GM21576 (cell line): ENCODE measurements around the gene OXNAD1.

Experiments used
- ATAC-seq: cut with Tn5 transposase; IDR thresholded peaks from one replicate; pipeline ENCODE4 v1.9.1; 2021; ENCODE audit warnings: mild to moderate bottlenecking, moderate library complexity; ENCODE audit not compliant: unreplicated experiment

The OXNAD1 gene

DNA sequence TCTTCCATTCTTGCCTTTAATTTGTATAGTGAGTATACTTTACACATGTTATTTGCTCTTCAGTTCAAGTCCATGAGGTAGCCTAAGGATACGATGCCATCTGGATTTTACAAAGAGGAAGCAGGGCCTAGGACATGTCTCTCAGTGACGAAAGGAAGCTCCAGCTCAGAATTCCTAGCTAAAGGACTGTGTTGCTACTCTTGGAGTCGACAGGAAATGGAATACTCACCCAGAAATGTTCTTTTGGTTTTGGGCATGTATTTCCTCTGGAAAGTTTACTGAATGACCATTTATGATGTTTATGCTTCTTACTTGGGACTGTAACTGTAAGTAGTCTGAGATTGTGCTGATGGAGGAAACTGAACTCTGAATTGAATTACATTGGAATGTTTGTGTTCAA, 12.5 kb downstream of the OXNAD1 start:
- ATAC-seq, result no peak

DNA sequence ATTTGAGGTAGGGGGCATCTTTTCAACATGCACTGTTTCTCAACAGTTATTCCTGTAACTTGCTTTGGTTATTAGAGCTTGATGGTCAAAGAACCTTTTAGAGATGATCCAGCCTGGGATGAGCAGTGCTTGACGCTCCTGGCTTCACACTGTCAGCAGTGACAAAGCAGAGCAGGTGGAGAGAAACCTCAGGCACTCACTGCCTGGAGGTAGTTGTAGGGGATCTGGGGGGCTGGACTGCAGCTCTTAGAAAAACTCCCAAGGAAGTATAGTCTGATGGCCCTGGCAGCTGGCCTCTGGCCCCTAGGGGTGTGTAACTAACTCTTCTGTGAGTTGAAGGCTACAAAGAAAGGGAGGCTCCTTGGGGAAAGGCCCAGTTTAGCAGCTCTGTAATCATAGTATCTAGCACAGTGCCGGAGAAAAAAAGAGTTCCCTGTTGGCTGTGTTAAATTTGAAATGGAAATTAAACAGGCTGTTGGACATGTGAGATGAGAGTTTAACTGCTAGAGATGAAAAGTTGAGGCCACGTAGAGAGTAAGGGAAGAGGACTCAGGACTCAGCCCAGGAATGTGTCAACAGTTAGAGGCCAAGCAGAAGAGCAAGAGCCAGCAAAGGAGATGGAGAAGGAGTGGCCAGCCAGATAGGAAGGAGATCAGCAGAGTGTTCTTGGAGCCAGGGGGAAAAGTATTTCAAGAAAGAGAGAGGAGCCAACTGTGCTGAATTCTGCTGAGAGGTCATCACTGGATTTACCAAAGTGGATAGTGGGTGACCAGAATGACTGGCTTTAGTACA, 14.2 kb downstream of the OXNAD1 start:
- no peak for ATAC-seq

DNA sequence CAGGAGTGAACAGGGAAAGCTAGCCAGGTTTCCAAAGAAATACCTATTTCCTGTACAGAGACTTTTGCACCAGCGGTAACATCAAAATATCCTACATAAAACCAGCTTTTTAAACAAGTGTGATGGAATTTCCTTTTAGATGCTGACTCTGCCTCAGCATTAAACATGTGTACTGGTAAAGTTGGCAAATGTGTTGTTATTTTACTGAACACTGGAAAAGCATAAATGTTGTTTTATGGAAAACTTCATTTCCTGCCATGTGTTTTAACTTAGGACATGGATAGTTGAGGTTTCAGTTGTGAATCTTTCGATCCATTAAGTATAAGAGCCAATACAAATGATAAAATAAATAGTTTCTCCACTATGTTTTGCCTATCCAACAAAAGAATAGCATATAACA, 15.7 kb downstream of the OXNAD1 start:
- no peak for ATAC-seq

DNA sequence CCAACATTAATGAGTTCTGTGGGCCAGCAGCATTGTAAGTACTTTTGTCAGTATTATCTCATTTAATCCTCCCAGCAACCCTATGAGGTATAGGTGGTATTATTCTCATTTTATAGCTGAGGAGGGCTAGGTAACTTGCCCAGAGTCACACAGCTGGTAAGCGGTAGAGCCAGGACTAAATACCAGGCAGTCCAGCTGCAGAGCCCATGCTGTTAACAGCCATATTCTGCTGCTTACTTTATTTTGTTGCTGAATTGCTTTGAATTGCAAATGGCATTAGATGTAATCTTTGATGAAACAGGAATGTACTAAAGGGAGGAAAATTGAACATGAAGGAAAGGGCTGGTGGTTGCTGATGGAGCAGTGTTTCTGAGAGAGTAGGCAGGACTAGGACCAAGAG, 19.6 kb downstream of the OXNAD1 start:
- no peak for ATAC-seq

DNA sequence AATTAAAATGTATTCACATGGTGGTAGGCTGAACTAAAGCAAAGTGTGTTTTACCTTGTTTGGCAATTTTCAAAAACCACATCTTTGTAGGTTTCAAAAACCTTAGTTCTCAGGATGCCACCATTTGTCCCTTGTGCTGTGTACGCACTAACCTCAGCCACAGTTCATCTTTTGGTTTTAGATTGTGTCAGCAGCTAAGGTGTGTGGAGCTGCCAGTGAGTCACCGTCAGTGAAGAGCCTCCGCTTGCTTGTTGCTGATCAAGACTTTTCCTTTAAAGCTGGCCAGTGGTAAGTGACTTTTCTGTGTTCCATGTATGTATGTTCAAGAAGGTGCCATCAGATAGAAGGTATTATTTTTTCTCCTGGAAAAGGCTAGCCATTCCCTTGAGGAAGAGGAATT, 21.1 kb downstream of the OXNAD1 start:
- peak; percentile 57 for ATAC-seq

DNA sequence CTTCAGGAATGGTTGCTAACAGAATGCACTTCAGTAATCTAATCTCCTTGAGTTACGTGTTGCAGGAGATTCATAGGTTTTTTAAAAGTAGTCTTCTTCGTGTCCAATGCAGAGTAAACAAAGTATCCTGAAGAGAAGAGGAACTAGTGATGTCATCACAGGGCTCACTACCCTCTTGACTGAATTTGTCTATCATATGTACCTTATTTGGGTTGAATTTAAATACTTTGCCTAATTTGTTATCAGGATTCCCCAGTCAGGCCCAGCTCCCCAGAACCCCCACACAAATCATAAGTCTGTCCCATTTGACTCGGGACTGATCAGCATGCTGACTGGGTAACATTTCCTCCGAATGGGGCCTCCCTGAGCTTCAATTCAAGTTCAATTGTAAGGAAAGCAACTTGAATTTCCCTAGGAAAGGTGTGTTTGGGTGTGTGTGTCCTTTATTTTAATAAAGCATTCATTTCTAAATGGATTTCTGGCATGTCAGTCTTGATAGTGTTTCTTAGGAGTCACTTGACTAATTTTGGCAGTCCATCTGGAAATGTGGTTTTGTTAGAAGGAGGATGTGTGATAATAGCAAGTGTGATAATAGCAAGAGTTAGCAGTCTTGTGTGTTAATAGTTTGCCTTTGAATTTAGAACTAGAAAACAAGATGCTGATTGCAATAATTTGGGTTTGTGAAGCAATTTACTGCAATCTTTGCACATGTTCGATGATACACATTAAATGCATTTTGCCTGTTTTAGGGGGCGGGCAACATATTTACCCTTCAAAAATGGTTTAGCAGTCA, 21.9 kb downstream of the OXNAD1 start:
- no peak for ATAC-seq

DNA sequence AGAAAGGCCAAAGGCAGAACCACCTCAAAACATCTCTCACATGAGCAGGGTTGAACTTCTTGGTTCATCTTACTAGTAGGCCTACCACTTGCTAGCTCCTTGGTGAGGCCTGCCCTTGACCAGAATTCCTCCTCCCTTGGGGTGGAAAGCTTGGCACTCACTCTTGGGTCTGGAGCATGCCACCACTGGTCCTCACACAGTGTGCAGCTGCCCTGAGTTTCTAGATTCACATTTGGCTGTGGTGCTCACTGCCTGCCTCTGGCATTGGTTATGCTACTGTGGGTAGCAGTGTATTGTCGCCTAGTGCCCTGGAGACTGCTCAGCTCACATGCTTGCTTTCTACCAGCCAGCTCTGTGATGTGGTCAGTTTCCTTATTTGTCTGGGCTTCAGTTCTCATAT, 23.7 kb downstream of the OXNAD1 start:
- no peak for ATAC-seq

DNA sequence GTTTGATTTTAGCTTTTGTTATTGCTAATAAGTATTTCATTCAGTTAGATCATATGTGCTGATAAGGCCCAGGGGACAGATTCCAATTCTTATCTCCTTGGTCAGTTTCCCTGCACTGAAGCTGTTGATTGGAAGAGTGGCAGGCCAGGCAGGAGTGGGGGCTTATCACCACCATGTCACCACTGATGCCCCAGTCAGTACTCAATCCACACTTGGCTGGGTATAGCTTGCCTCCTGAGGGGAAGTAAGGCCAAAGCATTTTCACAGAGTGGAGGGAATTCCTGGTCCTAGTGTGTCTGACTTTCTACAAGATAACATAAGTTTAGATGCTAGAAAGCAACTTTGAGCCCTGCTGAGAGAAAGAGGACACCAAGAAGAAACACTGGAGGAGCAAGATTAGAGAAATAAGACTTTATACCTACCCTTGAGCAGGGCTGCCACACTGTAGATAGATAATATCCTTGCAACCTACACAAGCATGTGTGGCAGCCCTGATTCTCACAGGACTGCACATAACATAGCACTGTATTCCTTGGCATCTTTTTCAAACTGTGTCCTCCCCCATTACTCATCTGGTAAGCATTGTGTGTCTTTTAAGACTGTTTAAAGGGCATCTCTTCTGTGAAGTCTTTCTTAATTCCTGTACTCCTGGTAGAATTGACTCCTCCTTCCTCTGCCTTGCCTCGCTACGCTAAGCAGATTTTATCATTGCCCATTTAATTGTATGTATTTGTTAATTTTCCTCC, 24.3 kb downstream of the OXNAD1 start:
- no peak for ATAC-seq

DNA sequence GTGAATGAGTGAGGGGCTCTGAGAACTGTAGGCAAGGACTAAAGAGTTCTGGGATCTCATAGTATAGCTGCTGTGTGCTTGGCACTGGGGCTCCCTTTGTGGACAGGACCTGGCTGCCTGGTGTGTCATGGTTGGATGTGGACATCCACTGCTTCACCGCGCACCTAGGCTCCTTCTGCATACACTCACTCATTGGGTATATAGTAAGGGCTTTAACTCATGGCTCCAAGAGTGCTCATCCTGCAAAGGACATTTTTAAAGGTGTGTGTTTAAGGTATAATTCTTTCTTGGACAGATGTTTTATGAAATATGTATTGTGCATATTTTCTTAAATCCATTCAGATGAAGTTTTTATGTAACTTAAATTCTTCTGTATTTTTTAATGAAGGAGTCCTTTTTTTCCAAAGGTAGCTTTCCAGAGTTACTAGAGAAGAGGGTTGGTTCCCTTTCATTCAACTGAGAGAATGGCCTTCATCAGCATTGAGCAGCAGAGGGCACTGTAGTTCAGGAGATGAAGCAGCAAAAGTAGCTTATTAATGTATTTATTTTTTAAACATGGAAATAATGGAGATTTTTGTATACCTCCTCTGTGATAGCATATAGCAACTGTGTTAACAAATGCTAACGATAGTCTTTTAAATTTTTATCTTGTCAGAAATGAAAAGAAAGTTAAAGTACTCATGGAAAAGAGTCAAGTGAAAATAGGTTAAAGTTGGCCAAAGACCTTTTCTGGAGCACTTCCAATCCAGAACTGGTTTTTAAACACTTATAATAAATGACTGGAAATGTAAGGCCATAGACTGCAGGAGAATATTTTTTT, 25.2 kb downstream of the OXNAD1 start:
- peak; percentile 40 for ATAC-seq

DNA sequence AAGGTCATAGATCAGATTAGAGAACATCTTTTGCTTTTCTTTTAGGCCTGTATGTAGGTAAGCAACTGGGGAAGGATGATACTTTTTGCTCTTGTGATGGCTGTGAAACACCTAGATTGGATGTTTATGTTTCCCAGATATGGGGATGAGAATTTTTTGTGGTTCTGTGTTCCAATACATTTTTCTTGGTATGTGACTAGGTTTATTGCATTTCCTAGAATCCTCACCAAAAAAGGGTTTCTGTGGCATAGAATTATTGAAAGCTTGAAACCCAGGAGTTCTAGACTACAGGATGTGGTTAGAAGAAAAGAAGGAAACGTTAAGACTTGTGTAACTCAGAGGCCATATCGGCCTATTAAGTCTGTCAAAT, 25.8 kb downstream of the OXNAD1 start:
- no peak for ATAC-seq

DNA sequence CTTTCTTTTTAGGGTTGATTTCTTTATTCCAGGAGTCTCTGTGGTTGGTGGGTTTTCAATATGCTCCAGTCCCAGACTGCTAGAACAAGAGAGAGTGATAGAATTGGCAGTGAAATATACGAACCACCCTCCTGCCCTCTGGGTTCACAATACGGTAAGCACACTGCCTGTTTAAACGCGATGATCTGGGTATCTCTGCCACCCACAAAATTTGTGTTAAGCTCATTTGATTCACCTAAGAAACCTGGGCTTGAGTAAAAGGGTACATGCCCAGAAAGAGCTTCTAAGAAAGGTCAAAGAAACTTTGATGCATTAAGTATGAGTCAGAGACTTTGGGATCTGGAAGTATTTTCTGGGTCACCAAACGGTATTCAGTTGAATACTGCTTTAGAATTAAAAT, 29.8 kb downstream of the OXNAD1 start:
- no peak for ATAC-seq

DNA sequence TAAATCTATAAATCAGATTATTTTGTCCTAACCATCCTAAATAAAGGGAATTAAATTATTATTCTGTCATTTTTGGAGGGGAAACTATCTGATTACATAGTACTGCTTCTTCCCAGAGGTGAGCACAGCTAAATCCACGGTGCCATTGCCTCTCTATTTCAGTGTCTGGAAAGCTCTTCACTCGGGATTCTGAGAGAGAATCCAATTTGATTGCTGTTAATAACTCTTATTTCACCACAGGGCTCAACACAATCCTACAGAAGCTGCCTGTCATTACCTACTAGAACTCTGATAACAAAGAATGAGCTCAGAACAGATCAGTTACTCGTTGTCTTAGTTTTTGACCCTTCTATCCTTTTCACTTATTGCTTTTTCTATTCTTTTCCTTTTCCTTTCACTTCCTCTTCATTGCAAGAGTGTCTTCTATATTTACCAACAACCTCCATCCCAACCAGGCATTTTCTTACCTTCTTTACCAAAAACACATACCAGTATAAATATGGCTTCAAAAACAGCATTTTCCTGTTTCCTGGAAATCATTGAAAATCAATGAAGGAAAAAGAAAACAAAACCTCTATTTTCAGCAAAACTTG, 30.4 kb downstream of the OXNAD1 start:
- no peak for ATAC-seq

DNA sequence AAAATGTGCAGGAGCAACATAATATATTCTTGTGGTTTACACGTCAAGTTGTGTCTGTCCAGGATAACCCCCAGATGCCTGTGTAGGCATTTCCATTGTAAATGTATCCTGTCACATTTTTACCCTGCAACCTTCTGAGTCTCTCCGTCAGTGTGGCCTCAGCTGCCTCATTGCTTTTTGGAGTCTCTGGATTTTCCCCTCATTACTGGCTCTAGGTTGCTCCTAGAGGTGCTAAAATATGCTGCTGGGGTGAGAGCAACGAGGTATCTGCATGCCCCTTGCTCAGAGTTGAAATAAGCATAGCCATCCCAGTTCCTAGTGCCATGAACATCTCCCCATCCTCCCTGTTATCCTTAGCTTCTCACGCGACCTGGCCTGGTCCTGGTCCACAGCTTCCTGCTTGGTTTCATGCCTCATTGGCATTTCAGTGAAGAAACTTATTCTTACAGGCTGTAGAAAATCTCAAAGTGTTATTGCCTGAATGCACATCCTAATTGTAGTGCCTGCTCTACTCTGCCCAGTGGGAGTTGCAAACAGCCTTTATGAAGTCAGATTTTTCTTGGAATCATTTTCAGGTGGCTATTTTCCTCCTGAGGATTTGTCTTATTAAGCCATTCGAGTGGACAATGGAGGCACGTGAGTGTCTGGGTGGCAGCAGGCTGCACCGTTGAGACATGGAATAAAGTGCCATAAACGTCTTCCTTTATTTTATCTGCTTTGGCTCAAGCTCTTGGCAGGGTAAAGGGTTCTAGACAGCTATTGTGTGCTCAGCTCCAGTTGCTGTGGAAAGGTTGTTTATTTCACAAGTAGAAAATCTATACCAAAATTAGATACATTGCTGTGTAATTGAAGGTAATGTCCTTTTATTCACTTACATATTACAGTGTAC, 33.2 kb downstream of the OXNAD1 start:
- no peak for ATAC-seq

DNA sequence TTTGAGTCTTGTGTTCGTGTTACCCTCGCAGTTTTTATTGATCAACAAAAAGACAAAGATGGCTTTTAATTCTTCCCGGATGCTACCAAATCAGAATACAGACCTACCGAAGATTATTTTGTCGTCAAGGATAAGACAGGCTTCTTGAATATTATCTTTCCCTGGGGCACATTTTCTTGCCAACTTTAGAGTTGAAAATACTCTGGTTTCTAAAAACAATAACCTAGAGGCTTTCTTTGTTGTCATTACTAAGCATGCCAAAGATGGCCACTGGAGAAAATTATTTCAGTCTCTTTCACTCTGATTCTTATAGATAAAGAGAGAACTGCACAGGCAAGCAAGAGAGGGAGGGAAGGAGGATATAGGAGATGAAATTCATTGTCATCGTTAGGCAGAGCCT, 33.9 kb downstream of the OXNAD1 start:
- ATAC-seq, result no peak

DNA sequence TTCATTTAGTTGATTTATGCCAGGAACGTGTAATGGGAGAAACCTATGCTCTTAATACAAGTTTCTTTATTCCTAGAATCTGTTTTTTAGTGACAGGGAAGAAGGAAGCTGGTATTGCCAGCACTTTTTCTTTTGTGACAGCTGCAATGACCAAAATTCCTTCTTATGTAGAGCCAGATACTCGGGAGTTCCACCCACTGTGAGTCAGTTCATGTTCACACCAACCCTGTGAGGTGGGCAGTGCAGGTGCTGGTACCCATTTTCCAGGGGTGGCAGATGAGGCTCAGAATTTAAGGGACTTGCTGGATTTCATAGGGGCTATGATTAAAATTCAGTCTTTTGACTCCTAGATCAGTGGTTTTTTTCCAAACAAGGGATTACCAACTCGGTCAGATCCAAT, 34.7 kb downstream of the OXNAD1 start:
- ATAC-seq, result no peak

DNA sequence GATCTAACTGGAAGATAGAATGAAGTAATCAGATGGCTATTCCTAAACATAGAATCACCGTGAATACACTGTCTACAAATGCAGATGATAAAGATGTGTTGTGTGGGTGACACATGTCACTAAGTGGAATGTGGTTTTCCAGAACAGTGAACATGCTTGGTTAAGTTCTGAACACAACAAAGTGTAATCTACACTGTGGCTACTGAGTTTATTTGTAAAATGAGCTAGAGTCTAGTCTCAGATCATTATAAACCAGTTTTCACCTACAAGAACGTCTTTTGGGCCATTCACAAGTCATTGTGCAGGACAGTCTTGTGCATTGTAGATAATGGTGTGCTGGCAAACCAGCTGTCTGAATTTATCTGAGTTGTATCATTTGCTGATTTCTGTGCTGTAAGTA, 35.3 kb downstream of the OXNAD1 start:
- ATAC-seq, result no peak

DNA sequence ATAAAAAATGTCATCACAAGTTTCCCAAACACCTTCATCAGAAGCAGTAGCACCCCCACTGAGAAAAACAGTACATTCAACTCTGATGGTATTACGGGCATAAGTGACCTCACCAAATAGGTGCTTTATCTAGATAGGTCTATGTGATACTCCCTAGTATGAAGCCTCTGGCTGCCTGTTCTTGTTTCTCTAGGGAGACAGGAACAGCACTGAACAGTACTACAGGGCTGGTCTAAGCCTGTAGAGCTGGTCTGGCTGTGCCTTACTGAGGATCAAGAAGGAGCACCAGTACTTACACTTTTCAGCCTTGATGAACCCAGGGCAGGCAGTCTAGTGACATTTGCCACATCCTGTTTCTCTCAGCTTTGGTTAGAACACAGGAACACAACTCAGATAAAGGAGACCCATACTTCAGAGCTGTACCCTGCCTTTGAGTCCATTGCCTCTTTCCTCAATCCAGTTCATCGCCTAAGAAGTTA, 35.9 kb downstream of the OXNAD1 start:
- peak; percentile 83 for ATAC-seq

DNA sequence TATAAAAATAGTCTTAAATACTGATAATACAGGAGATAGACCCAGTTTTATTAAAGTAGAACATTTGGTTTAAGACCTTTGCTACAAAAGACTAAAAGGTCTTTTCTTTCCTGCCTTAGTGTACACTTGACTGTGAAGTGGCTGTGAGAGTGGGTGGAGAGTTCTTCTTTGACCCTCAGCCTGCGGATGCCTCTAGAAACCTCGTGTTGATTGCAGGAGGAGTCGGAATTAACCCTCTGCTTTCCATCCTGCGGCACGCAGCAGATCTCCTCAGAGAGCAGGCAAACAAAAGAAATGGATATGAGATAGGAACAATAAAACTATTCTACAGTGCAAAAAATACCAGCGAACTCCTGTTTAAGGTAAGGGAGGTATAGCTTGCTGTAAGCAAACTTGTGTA, 36.5 kb downstream of the OXNAD1 start:
- ATAC-seq, result no peak

DNA sequence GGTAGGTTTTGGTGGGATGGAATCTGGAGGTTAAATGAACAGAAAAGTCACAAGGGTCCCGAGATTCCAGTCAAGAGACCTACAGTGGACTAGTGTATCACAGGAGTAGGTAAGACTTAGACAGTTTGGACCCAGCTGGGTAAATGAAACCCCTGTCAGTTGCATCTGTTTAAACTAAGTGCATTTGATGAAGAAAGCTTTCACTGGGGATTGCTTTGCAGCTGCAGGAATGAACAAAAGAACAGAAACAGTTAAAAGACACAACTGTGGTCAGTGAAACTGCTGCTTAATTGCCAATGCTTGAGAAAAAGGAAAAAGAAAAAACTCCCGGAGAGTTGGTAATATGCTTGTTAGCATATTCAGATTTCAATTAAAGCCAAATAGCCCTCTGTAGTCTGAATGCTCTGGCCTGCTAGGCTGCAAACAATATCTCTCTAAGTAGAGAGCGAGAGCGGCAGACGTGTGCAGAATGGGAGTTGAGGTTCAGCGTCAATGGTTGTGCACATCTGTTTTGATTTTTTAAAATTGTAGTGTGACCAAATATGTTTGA, 37.1 kb downstream of the OXNAD1 start:
- no peak for ATAC-seq
